HTR-8/SVneo (cell line): Measurements from ENCODE around the gene BTRC.

Experiments used
- DNase-seq: peaks from one replicate; pipeline ENCODE4 v3.0.0; 2011; ENCODE audit warnings: low spot score, mixed read lengths; ENCODE audit not compliant: insufficient read length
- FAIRE-seq: peaks from 2 replicates; lab custom pipeline; 2011; peaks lifted over from hg19 to GRCh38; lab: Jason Lieb, UNC

The BTRC gene

DNA sequence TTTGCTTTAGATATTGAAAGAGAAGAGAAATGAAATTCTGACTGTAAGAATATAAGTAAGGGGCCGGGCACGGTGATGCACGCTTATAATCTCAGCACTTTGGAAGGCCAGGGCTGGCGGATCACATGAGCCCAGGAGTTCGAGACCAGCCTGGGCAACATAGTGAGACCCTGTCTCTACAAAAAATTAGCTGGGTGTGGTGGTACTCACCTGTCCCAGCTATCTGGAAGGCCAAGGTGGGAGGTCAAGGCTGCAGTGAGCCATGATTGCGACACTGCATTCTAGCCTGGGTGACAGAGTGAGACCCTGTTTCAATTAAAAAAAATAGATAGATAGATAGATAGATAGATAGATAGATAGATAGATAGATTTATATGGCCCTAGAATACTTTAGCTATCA lies 82.3 kb downstream of the BTRC start:
- FAIRE-seq, result no peak
- DNase-seq, result no peak

DNA sequence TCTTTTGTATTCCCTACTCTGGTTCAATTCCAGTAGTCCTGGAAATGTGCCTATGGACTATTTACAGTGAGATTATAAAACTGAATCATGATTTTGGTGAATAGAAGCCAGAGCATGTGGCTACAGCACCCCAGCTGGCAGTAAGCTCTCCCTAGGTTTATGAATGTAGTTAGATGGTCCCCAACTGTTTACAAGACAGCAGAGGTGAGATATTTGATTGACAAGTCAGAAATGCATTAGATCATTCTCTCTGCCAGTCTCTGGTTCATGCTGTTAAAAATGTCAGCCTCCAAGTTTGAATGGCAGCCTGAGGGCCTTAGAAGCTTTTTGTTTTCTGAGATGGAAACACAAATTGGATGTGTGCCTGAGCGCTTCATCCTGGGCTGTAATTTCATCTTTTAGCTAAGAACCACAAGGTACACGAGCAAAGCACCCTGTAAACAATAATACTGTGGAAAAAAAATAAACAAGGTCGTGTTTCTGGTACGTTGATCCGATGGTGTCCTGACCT lies 85.0 kb downstream of the BTRC start:
- DNase-seq (no peak), FAIRE-seq (no peak)

DNA sequence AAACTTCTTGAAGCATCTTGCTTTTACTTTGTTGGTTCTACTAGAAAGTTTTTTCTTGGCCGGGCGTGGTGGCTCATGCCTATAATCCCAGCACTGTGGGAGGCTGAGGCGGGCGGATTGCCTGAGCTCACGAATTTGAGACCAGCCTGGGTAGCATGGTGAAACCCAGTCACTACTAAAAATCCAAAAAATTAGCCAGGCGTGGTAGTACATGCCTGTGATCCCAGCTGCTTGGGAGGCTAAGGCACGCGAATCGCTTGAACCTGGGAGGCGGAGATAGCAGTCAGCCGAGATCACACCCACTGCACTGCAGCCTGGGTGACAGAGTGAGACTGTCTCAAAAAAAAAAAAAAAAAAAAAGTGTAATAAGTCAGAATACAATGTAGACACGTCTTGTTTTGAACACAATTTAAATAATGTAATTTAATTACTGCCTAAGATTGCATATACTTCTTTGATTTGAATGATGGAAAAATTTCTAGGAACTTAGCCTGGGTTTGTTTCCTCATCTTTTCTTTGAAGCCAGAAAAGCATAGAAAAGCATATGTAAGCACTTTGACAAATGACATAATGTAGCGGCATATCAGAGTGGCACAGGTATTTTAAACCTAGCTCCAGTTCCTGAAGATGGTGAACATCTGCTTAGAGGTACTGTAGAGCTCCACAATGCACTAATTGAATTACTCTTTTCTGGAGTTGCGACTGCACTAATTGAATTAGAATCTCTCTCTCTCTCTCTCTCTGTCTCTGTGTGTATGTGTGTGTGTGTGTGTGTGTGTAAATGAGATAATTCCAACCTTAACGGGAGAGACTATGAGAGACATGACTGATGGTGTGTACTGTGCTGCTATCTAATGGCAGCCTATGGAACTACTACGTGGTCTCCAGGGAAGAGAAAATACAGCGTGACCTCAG lies 87.8 kb downstream of the BTRC start:
- DNase-seq, result peak; percentile 52
- FAIRE-seq, result peak; percentile 69

DNA sequence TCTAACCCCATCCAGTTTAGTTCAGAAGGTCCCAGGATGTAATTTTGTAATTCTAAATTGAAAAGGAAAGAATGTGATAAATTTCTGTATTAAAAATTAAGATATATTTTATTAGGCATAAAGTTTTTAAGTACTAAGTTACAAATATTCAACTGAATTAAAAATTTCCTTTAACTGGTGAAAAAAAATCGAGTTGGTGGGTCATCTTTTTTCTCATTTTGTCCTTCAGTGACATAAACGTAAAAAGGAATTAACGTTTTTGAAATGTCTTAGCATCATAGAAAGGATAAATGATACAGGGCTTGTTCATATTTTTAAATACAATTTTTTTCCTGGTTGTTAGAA lies 88.5 kb downstream of the BTRC start:
- FAIRE-seq, result no peak
- DNase-seq, result no peak

DNA sequence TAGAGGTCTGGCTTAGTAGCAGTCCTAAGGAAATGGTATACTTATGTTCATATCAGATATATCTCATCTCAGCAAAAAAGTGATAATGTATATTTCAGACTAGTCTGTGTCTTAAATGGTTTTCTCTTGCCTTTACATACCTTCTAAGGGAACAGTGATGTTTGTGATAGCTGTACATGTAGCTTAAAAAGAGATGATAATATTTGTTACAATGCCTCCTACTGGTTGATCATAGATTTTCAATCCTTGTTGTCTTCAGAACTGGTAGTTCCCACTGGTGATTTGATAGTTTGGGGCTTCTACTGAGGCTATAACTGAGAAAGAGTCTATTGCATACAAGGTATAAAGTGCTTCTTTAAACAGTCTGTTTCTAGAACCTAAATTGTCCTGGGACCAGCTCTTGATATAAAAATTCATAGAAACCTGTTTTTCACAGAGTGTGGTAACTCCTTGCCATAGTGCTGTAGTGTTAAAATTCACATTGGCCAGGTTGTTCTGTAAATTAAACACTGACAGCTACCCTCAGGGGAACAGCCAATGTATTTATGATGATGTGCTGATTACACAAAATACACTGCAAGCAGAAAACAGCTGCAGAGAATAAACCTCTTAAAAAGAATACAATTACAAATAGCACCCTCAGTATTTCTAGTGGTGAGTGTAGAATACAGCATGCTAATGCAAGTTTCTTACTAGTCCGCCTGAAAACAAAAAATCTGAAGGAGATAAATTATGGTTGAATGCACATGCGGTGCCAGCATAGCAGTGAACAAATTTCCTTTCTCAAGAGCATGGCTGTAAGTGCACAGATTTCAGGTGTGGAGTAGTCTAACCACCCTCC lies 90.3 kb downstream of the BTRC start:
- FAIRE-seq, result peak; percentile 40
- DNase-seq, result no peak

DNA sequence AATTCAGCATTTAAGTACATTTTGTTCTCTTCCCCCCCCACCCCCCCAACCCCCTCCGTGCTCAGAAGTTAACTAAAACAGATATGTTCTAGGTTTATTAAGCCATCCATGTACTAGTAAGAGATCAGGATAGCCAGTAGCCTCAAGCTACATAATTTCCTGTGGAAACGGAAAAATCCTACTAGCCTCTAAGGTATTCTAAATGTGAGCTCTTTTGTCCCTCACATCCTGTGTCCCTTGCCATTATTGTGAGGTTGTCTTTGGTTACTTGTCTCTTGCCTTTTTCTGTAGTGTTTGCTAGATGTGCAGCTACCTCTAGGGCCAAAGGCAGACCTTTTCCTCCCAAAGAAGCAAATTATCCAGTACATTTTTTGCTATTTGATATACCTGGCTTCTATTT lies 92.1 kb downstream of the BTRC start:
- no peak for DNase-seq
- no peak for FAIRE-seq

DNA sequence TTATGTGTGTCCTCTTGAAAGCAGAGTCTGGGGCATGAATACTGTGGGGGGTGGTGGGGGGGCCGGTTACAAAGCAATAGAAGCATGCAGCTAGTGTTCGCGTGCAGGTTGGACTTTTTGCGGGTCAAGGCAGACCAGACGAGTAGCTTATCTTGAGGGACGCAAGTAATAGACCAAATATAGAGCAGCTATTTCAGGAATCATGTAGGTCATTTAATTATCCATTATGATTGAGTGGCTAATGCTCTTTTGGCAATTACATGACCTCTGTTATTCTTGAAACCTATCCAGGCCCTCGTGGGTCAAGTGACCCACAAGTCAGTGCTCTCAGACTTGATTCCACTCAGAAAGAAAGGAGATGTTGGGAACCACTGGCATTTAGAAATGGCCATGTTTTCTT lies 93.0 kb downstream of the BTRC start:
- DNase-seq, result no peak
- no peak for FAIRE-seq

DNA sequence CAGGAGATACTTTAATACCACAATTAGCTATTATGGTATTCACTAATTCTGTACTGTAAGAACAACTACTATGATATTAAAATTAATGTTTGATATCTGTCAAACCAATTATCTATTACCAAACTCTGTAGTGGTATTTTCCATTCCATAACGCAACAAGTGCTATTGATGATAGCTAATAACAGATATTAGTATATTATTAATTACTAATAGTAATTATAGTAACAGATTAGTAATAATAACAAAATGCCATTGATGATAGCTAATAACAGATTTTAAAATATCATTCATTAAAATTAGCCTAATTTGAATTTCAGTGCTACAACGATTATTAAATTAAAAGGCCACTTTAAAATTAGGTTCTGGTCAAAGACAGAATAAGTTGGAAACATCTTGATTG lies 93.5 kb downstream of the BTRC start:
- FAIRE-seq (no peak), DNase-seq (no peak)

DNA sequence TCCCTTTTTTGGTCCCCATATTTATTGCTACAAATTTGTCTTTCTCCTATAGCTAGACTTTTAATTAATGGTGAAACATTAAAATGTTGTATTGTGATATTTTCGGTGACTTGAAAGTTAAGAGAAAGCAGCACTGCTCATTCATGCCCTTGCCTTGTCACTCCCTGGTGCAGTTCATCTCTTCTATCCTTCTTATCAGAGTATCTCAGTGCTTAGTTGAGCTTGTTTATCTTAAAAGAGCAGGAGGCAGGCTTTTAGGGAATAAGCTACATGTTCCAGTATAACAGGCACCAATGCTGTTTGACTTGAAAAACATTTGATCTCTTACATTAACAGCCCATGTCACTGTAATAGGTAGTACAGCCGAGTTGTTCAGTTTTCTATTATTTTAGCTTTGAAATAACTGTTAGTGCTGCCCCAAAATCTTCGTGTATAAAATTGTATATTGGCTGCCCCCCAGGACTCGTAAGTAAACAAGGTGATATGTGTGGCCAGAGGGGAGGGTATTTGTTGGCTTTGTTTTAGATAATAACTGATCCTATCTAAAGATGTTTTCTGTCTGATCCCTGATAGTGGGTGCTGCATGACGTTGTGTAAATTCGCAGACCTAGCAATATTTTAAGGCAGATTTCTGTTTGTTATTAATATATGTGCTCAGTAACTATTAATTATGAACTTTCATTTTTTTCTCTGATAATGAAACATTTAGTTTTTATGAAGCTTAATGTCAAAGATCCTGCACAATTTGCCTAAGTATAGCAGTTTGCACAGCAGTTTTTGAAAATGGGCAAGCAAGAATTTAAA lies 96.5 kb downstream of the BTRC start:
- DNase-seq (no peak), FAIRE-seq (no peak)

DNA sequence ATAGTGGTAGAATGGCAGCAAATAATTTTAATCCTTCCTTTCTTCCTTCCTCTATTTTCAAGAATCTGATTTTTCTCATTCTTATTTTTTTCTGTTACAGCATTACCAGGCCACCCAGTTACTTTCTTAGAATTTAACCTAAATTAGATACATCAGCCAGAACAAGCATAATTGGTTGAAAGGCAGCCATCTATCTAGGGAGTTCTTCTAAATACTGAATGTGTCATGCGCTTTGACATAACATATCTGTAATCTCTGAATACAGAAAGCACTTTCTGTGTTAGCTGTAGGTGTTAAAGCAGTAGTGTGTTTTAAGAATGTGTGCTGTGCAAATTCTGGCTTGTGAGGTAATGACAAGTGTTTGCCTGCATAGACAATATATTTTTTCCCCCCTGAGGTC lies 97.3 kb downstream of the BTRC start:
- FAIRE-seq, result no peak
- no peak for DNase-seq

DNA sequence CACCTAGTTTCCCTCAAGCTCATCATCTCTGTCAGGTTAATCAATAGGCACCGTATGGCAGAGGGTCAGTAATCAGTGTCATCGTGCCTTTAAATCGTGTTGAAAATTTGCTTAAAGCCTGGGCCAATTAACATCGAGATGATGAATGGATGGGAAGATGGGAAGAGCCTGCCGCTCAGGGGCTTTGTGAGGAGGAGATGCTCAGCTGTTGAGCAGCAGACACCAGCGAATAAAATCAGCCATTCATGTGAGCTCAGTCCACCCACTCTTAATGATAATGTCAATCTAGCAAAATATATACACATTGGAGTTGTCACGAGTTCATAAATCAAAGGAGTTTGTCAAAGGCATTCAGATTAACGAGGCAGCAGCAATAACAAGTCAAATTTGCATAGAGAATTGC lies 97.7 kb downstream of the BTRC start:
- no peak for DNase-seq
- no peak for FAIRE-seq

DNA sequence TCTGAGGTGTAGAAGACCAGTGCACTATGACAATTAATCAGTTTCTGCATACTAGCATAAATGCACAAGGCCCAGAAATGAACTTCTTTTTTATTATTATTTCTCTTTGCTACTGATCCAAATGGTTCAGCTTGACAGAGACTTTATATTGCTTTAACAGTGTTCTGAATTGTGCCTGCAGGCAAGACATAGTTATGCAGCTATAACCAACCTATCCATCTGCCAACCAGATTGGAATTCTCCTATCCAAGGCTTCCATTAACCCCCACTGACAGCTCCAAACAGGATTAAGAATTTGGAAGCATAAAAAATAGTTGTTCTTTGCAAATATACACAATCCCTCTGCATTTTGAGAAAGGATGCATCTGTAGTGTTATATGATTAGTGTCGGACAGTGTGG lies 98.2 kb downstream of the BTRC start:
- DNase-seq (no peak), FAIRE-seq (no peak)

DNA sequence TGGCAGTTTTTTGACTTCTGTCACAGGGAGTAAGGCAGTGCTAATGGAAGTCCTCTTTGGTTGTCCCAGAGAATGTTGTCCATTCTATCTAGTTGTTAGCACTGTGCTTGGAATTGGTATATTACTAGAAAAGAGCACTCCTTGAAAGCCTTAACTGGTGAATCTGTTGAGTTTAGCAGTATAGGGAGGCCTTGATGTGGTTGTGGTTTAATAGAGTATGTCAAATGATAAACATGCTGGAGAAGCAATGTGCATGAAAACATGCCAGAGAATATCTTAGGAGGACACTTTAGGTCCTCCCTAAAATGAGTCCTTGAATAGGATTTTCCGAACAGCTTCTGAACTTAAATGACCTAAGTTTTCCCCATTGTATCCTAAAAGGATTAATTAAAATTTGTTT lies 98.6 kb downstream of the BTRC start:
- DNase-seq (no peak), FAIRE-seq (no peak)

DNA sequence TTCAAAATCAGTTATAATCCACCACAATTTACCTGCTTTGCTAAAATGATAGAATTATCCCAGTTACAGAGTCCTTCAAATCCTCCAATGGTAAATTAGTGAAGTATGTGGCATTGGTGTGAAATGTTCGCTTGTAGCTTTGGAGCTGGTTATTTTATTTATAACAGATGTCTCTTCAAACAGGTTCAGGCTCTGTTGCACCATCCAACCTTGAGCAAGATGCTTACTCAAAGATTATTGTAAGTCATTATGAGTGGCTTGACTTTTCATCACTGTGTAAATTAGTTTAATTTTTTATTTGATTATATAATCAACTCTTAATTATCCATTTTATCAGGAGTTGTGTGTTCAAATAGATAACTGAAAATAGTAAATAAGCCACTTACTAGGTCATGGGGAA lies 99.4 kb downstream of the BTRC start:
- DNase-seq (no peak), FAIRE-seq (no peak)

DNA sequence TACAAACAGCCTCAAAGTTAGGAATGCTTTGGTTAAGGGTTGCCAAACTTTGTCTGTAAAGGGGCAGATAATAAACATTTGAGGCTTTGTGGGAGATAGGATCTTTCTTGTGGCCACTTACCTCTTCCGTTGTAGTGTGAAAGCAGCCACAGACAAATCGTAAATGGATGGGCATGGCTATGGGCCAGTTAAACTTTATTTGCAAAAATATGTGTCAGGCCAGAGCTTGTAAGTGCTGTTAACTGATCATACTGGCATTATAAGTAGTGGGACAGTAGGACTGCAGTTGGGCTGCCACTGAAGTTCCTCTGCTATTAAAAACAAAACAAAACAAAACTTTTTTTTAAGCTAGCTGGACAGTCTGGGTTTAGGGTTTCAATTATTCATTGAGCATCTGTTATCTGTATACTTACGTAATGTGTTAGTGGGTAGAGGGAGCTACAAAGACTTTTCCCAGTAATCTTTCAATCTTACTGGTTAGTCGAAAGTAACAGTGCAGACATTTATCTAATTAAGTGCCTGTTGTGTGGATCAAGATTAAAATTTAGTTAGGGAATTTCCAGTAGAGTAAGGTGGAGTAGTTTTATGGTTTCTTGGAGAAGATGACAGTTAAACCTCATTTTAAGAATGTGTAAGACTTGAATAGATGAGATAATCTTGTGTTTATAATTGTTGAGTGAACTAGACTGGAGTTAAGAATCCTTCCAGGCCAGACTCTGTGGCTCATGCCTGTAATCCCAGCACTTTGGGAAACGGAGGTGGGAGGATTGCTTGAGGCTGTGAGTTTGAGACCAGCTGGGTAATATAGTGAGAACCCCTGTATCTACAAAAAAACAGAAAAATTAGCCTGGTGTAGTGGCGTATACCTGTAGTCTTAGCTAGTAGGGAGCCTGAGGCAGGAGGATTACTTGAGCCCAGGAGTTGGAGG lies 100.1 kb downstream of the BTRC start:
- DNase-seq (no peak), FAIRE-seq (peak; percentile 48)

DNA sequence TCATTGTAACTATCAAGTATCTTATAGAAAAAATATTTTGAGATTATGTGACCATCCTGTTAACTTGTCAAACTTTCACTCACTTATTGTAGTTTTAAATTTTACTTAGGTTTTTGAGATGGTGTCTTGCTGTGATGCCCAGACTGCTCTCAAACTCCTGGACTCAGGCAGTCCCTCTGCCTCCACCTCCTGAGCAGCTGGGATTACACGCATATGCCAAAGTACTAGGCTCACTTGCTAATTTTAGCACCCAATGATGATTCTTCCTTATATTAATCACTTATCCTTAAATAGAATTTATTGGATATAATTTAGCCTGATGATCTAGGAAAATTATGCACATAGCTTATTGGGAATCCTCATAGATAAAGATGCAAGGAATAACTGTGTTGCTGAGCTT lies 104.9 kb downstream of the BTRC start:
- no peak for DNase-seq
- no peak for FAIRE-seq

DNA sequence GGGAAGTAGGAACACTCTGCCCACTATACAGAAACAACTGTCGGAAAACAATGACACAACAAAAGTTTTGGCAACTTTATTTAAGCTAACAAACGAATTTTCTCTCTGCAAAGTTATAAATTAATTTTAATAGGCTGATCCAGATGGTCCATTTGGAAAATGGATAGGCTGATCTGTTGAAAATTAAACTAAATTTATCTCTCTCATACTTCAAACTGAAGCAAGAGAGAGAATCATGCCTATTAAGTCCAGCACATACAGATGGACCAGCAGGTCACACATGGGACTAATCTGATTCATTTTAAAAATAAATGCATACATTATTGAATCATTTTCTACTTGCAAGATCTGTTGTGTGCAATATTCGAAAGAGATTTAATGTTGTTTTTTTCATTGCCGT lies 110.1 kb downstream of the BTRC start:
- no peak for DNase-seq
- no peak for FAIRE-seq

DNA sequence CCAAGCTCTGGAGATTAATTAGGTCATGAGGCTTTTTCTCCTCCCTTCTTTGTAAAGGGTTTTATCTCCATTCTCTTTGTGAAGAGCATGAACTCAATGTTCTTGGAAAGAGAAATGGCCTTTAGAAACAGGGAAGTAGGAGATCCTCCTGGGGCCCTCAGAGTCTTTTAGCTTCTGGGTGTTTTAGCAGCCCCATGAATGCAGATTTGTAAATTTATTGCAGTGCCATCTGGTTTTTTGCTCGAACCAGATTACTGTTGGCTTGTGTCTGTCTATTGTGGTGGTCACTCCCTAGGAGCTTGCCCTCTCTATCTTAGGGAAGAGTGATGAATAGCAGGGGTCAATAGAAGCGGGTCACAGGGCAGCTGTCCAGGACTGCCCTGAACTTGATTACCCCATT lies 110.6 kb downstream of the BTRC start:
- no peak for FAIRE-seq
- no peak for DNase-seq
